NCI-H1417 treated with DMSO at 0.1 percent for 48 hours (cell line): ENCODE data around the gene PXDN.
"Not testable (repeated sequence)": the region's sequence is repeated elsewhere in the genome, so short reads cannot be mapped to it uniquely, and the experiment has no call there.

Experiments used
- DNase-seq: peaks from one replicate; lab custom pipeline; 2025; lab: John Stamatoyannopoulos, UW

PXDN gene

GRCh38 chr2:1705557-1706076 lies 38.7 kb downstream of the PXDN start:
- no peak for DNase-seq

DNA sequence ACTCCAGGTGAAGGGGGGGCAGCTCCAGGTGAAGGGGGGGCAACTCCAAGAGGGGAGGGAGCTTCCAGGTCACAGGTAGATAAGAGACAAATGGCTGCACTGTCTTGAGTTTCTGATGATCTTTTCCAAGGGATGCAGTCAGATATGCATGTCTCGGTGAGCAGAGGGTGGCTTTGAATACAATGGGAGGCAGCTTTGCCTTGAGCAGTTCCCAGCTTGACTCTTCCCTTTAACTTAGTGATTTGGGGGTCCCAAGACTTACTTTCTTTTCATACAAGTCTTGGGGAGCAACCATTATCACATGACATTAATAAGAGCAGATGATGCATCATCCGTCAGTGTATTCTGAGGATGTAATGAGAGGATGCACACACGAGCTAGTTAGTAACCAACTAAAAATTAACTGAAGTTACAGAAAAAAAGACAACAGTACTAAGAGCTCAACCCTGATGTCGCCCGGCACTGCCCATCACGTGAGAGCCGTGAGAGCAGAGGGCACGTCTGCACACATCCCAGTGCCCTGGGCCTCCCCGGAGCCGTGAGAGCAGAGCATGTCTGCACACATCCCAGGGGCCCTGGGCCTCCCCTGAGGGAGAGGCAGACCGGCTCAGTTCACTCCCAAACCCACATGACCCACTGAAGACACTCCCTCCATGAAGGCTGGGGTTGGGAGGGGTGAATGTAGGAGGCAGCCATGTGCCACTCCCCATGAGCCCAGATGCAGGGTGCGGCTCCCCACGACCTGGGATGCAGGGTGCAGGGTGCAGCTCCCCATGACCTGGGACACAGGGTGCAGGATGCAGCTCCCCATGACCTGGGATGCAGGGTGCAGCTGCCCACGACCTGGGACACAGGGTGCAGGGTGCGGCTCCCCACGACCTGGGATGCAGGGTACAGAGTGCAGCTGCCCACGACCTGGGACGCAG lies 39.4 kb downstream of the PXDN start:
- DNase-seq: no peak

- DNase-seq: no peak
Measured at GRCh38 chr2:1702186-1702565, 42.1 kb downstream of the PXDN start.

DNA sequence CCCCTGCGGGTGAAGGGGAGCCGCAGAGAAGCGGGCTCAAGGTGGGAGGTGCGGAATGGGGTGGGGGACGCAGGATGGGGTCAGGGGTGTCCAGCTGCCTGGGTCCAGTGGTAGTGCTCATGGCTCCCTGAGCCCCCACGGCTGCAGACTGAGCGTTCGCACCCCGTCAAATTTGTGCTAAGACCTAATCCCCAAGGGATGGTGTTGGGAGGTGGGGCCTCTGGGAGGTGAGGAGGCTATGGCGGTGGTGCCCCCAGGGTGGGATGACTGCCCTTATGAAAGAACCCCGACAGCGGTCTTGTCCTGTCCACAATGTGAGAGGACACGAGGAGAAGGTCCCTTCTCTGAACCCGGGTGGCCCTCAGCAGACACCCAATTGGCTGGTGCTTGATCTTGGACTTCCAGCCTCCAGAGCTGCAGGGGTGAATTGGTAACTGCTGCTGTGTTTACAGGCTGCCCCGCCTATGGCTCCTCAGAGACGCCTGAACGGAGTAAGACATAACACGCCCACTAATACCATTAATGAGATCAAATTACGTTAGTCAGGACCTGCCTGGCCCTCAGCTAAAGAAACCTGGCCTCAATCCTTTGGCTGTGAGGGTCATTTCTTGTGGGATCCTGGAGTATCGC lies 42.6 kb downstream of the PXDN start:
- DNase-seq: no peak

DNA sequence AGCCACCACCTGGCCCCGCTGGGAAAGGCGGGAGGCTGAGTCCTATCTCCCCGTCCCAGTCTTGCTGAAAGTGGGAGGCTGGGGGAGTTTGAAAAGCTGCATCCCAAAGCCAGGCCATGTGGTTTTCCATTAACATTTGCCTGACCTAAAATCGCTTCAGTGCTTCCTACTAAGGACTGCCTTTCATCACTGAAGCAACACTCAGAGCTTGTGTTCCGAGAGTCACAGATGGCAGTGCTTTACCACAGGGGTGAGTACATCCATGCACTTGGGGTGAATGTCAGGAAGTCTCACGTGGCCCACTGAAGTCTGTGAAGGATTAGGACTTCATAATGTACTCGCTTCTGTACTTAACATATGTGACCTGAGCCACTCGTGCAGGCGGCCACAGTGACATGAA lies 43.3 kb downstream of the PXDN start:
- no peak for DNase-seq

DNA sequence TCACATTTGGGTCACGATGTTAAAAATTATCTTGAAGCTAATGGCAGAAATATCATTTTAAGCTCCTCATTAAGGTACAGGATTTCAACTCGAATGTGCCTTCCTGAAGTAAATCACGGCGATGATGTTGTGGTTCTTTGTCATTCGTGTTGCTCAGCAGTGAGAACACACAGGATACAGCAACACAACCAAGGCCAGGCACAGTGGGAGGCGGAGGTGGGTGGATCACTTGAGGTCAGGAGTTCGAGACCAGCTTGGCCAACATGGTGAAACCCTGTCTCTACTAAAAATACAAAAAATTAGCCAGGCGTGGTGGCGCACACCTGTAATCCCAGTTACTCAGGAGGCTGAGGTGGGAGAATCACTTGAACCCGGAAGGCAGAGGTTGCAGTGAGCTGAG lies 43.9 kb downstream of the PXDN start:
- DNase-seq: not testable (repeated sequence)

- DNase-seq: no peak
Measured at GRCh38 chr2:1698188-1698945, 45.9 kb downstream of the PXDN start.

- no peak for DNase-seq
Measured at GRCh38 chr2:1697601-1698000, 46.7 kb downstream of the PXDN start.

GRCh38 chr2:1696472-1696871 lies 47.8 kb downstream of the PXDN start:
- DNase-seq: no peak

- no peak for DNase-seq
Measured at GRCh38 chr2:1694371-1695271, 49.7 kb downstream of the PXDN start.

- DNase-seq: no peak
Measured at GRCh38 chr2:1693723-1694122, 50.6 kb downstream of the PXDN start.

GRCh38 chr2:1692342-1692741 lies 52.0 kb downstream of the PXDN start:
- DNase-seq: no peak

GRCh38 chr2:1691366-1691765 lies 52.9 kb downstream of the PXDN start:
- no peak for DNase-seq

- no peak for DNase-seq
Measured at GRCh38 chr2:1690056-1690775, 54.1 kb downstream of the PXDN start.

DNA sequence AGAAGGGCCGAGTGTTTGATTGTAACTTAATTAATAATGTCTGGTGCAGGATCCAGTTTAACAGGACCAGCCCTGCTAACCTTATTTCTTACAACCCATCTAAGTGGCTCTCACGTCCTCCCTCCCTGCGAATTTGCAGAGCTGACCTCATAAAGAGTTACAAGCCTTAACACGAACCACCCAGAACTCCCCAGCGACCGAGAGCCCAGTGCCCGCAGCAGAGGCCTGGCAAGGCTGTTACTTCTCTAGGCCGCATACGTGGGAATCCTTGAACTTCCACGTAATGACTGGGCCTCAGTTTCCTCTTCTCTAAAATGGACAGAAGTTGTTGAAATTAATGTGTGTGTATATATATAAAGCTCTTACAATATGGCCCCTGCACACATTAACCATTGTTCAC lies 55.5 kb downstream of the PXDN start:
- DNase-seq: no peak

GRCh38 chr2:1688161-1688560 lies 56.2 kb downstream of the PXDN start:
- no peak for DNase-seq

GRCh38 chr2:1687254-1687653 lies 57.1 kb downstream of the PXDN start:
- DNase-seq: no peak

DNA sequence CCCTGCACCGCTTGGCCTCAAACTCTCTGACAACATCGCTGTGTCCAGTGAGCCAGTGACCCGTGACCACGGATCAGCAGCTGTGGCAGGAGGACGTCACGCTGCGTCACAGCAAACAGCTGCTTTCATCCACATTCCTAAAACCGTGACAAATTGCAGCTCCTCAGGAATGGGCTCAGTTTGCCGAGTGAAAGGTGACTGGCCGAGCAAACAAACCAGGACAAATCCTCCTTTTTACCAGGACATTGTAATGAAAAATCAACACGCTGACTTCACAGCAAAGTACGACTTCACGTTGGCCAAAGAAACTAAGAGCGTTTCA lies 57.6 kb downstream of the PXDN start:
- no peak for DNase-seq

DNA sequence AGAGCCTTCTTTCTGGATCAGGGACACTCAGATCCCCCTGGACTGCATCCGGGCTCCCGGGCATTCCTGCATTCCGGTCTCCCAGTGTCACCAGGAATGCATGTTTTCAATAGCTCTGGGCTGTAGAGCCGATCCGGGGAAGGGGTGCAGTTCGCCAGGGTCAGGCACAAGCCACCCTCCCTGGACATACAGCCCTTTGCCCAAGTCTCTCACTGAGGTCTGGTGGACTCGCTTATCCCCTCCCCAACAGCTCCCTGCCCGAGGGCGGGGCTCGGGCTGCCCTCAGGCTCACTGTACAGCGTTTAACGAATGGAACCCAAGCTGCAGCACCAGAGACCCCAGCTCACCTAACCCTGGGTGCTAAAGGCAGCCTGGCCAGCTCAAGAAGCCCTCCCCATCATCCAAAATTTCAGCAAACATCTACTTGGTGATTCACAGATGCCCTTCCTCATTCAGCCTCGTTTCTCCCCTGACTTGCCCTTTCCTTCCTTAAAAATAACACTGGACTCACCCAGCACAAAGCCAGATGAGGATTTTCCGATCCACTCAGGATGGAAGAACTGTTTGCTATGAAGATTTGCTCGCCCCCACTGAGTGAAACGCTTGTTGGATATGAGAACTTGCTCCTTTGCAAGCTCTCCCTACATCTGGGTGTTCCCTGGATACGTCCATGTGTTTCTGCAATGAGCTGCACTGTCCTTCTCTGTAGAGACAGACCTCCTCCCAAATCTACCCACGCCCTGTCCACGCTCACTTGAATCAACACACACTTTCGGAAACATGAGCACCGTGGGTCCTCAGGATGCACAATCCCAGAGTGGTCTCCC lies 58.1 kb downstream of the PXDN start:
- DNase-seq: no peak
